A549 (cell line): Measurements from ENCODE around the gene SKIC2.
"Not testable (repeated sequence)": the region's sequence is repeated elsewhere in the genome, so short reads cannot be mapped to it uniquely, and the experiment has no call there.

Experiments
- POLR2A ChIP-seq: IDR thresholded peaks from 2 replicates; pipeline ENCODE4 v1.6.1; 2012; ENCODE audit warnings: mild to moderate bottlenecking, low read length
- TP53 ChIP-seq: fragments of 250-450 bp; sonication (Bioruptor Pico); IDR thresholded peaks from 2 replicates; pipeline ENCODE4 v1.5.0; 2021; ENCODE audit warnings: mild to moderate bottlenecking, moderate library complexity
- TF ChIP-seq, protein P1 (sequence below): fragments of >200 bp; sonication (Bioruptor Twin); formaldehyde crosslinking; IDR thresholded peaks from 3 replicates; pipeline ENCODE4 v1.5.1; 2016
- TF ChIP-seq, protein P2 (sequence below): IDR thresholded peaks from 2 replicates; pipeline ENCODE4 v1.6.1; 2012

- TF ChIP-seq TP53, POLR2A: not testable (repeated sequence)
- TF ChIP-seq, protein P1, sequence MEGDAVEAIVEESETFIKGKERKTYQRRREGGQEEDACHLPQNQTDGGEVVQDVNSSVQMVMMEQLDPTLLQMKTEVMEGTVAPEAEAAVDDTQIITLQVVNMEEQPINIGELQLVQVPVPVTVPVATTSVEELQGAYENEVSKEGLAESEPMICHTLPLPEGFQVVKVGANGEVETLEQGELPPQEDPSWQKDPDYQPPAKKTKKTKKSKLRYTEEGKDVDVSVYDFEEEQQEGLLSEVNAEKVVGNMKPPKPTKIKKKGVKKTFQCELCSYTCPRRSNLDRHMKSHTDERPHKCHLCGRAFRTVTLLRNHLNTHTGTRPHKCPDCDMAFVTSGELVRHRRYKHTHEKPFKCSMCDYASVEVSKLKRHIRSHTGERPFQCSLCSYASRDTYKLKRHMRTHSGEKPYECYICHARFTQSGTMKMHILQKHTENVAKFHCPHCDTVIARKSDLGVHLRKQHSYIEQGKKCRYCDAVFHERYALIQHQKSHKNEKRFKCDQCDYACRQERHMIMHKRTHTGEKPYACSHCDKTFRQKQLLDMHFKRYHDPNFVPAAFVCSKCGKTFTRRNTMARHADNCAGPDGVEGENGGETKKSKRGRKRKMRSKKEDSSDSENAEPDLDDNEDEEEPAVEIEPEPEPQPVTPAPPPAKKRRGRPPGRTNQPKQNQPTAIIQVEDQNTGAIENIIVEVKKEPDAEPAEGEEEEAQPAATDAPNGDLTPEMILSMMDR: not testable (repeated sequence)
- TF ChIP-seq, protein P2, sequence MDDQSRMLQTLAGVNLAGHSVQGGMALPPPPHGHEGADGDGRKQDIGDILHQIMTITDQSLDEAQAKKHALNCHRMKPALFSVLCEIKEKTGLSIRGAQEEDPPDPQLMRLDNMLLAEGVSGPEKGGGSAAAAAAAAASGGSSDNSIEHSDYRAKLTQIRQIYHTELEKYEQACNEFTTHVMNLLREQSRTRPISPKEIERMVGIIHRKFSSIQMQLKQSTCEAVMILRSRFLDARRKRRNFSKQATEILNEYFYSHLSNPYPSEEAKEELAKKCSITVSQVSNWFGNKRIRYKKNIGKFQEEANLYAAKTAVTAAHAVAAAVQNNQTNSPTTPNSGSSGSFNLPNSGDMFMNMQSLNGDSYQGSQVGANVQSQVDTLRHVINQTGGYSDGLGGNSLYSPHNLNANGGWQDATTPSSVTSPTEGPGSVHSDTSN: not testable (repeated sequence)
These were observed 46.5 kb downstream of the SKIC2 start for GRCh38 chr6:32005538-32005880.
